ENCODE measurements around the gene B4GALT2. TPM values are rescaled to one million over a fixed set of nuclear protein-coding genes. Genes with fewer than 3 reads are reported as not detected.

Gene B4GALT2
- total and polyA plus RNA-seq, 2 donors (not counting 3 experiments of a cell fraction or from before 2014, with no cell fraction given): 80.0 to 103 TPM

DNA sequence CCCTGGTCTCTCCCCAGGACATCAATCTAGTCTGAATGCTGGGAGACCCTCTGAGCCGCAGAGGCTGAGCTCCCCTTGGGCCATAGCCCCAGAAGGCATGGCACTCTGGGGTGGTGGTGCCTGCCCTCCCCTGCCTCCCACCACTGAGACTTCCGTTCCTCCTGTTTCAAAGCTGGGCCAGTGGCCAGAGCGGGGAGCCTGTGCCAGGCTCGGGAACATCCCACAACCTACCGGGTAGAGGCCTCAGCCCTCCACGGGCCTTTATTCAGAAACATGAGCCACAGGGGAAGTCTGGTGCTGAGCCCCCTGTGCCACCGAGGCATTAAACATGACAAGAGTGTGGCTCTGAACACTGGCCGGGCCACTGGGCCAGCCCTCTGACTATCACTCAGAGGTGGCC is 20.4 kb downstream of the B4GALT2 start:
- H2AFZ ChIP-seq (ENCODE audit: low read depth, low read length): no peak overlapping the region
- H3K9me1 ChIP-seq (replicated peaks; ENCODE audit: control insufficient read depth, extremely low read depth, insufficient read depth, low read length): no peaks in the 10 kb centered on the region
- no peaks in the 10 kb centered on the region for H3K36me3 ChIP-seq (ENCODE audit: control insufficient read depth in 2 of 2, extremely low read depth in 1 of 2, insufficient read depth in 2 of 2, low read length in 2 of 2)
- no peak overlapping the region for H3K9ac ChIP-seq (replicated peaks; ENCODE audit: extremely low read depth, insufficient read depth, low read length)
- no peaks in the 10 kb centered on the region for H4K20me1 ChIP-seq (replicated peaks; ENCODE audit: control insufficient read depth, extremely low read depth, insufficient read depth, low read length)
- no peaks in the 10 kb centered on the region for H3K79me2 ChIP-seq (ENCODE audit: control insufficient read depth, insufficient read depth, low read length)
- POLR2A ChIA-PET: no interaction called here
- no peak overlapping the region for H3K27ac ChIP-seq (ENCODE audit: insufficient read depth, low read depth, low read length)
- no peak for FAIRE-seq
- no peaks in the 10 kb centered on the region for H3K4me1 ChIP-seq (ENCODE audit: control insufficient read depth, extremely low read depth, insufficient read depth, low read length)
- BruUV-seq (replicated peaks): no TSS peak
- no peak for DNase-seq (ENCODE audit: low read depth, low spot score)
- TF ChIP-seq POLR2AphosphoS5 (IDR thresholded peaks at IDR 0.05; ENCODE audit: insufficient read depth, low read depth, low read length) (no peak), MYC (IDR thresholded peaks at IDR 0.05; ENCODE audit: low read depth, low read length) (no peak)
- TF ChIP-seq, protein P1, sequence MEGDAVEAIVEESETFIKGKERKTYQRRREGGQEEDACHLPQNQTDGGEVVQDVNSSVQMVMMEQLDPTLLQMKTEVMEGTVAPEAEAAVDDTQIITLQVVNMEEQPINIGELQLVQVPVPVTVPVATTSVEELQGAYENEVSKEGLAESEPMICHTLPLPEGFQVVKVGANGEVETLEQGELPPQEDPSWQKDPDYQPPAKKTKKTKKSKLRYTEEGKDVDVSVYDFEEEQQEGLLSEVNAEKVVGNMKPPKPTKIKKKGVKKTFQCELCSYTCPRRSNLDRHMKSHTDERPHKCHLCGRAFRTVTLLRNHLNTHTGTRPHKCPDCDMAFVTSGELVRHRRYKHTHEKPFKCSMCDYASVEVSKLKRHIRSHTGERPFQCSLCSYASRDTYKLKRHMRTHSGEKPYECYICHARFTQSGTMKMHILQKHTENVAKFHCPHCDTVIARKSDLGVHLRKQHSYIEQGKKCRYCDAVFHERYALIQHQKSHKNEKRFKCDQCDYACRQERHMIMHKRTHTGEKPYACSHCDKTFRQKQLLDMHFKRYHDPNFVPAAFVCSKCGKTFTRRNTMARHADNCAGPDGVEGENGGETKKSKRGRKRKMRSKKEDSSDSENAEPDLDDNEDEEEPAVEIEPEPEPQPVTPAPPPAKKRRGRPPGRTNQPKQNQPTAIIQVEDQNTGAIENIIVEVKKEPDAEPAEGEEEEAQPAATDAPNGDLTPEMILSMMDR (IDR thresholded peaks at IDR 0.05; ENCODE audit: extremely low read depth in 1 of 2, insufficient read depth in 1 of 2, low read depth in 1 of 2, low read length in 2 of 2): no peak
- H3K4me2 ChIP-seq (ENCODE audit: insufficient read depth, low read length): no peak overlapping the region
- CTCF ChIA-PET: interaction anchor here (0.9 to 4.5 kb wide), 5 partner anchors 12 to 236 kb away, joined by 3 to 21 read pairs (median 4); no protein-coding TSS in a partner anchor
- H3K4me3 ChIP-seq (replicated peaks in 1 of 3; ENCODE audit: insufficient read depth in 1 of 3, low read depth in 1 of 3, low read length in 3 of 3): no peak overlapping the region
- H3K9me3 ChIP-seq (replicated peaks; ENCODE audit: control insufficient read depth, insufficient read depth, low read length): no peaks in the 10 kb centered on the region
- H3K27me3 ChIP-seq (ENCODE audit: control insufficient read depth in 2 of 2, insufficient read depth in 2 of 2, low read length in 2 of 2): no peaks in the 10 kb centered on the region
- dilution Hi-C loops (cut with MboI; ENCODE audit: extremely low pct_ligation_motif_present, low sequenced_read_pairs): no loop called here
- intact Hi-C loops (cut with micrococcal nuclease): no loop called here

DNA sequence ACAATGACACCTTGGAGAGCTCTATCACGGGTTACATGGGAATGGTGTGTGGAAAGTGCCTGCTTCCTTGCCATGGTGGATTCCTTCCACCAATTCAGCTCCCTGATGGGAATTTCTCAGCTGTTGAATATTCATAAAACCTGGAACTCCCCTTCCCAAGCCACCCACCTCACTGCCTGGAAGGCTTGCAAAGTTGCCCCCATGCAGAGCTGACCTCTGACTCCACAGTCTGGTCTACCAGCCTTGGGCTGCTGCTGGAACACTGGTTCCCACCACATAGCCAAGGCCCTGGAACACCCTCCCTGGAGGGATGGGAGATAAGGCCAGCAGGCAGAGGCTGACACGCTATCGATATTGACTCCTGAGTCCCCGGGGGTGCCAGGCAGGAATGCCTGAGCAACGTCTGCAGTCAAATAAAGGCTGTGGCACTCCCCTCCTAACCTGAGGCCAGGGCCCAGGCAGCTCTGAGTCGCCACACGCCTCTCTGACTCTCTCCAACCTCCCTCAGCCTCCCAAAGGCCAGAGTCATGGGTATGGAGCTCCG is 21.2 kb downstream of the B4GALT2 start:
- H3K4me1 ChIP-seq (ENCODE audit: control insufficient read depth, extremely low read depth, insufficient read depth, low read length): no peaks in the 10 kb centered on the region
- no peaks in the 10 kb centered on the region for H3K36me3 ChIP-seq (ENCODE audit: control insufficient read depth in 2 of 2, extremely low read depth in 1 of 2, insufficient read depth in 2 of 2, low read length in 2 of 2)
- no peak overlapping the region for H2AFZ ChIP-seq (ENCODE audit: low read depth, low read length)
- intact Hi-C loops (cut with micrococcal nuclease) (loop anchor here (10.0 kb wide), 1 partner anchor 215 kb away; the partner anchor contains the start of gene DMAP1), dilution Hi-C loops (cut with MboI; ENCODE audit: extremely low pct_ligation_motif_present, low sequenced_read_pairs) (no loop called here)
- POLR2A ChIA-PET: no interaction called here
- CTCF ChIA-PET: interaction anchor here (0.9 to 4.5 kb wide), 3 partner anchors 13 to 48 kb away, joined by 3 to 21 read pairs (median 4); no protein-coding TSS in a partner anchor
- H3K4me3 ChIP-seq (replicated peaks in 1 of 3; ENCODE audit: insufficient read depth in 1 of 3, low read depth in 1 of 3, low read length in 3 of 3): no peak overlapping the region
- H3K79me2 ChIP-seq (ENCODE audit: control insufficient read depth, insufficient read depth, low read length): no peaks in the 10 kb centered on the region
- DNase-seq (ENCODE audit: low read depth, low spot score) (no peak), FAIRE-seq (no peak)
- no peaks in the 10 kb centered on the region for H4K20me1 ChIP-seq (replicated peaks; ENCODE audit: control insufficient read depth, extremely low read depth, insufficient read depth, low read length)
- no peaks in the 10 kb centered on the region for H3K9me3 ChIP-seq (replicated peaks; ENCODE audit: control insufficient read depth, insufficient read depth, low read length)
- H3K9ac ChIP-seq (replicated peaks; ENCODE audit: extremely low read depth, insufficient read depth, low read length): no peak overlapping the region
- no peaks in the 10 kb centered on the region for H3K9me1 ChIP-seq (replicated peaks; ENCODE audit: control insufficient read depth, extremely low read depth, insufficient read depth, low read length)
- TF ChIP-seq JUN (IDR thresholded peaks at IDR 0.05; ENCODE audit: borderline replicate concordance, insufficient read depth, insufficient read length, low read depth) (no peak), POLR2AphosphoS5 (IDR thresholded peaks at IDR 0.05; ENCODE audit: insufficient read depth, low read depth, low read length) (no peak), MYC (IDR thresholded peaks at IDR 0.05; ENCODE audit: low read depth, low read length) (no peak), FOS (IDR thresholded peaks at IDR 0.05; ENCODE audit: borderline replicate concordance, insufficient read depth, low read length) (no peak), MAX (IDR thresholded peaks at IDR 0.05; ENCODE audit: insufficient read depth, insufficient read length) (no peak), EZH2 (IDR thresholded peaks at IDR 0.05; ENCODE audit: borderline replicate concordance, low read depth, low read length, severe bottlenecking) (no peak), GATA2 (IDR thresholded peaks at IDR 0.05; ENCODE audit: insufficient read depth, insufficient read length, low read depth, low read length) (no peak), POLR2A (IDR thresholded peaks at IDR 0.05; ENCODE audit: low read depth, low read length) (no peak)
- TF ChIP-seq, protein P1 (IDR thresholded peaks at IDR 0.05; ENCODE audit: extremely low read depth in 1 of 2, insufficient read depth in 1 of 2, low read depth in 1 of 2, low read length in 2 of 2): no peak
- no TSS peak for BruUV-seq (replicated peaks)
- no peak overlapping the region for H3K27ac ChIP-seq (ENCODE audit: insufficient read depth, low read depth, low read length)
- H3K27me3 ChIP-seq (ENCODE audit: control insufficient read depth in 2 of 2, insufficient read depth in 2 of 2, low read length in 2 of 2): no peaks in the 10 kb centered on the region
- H3K4me2 ChIP-seq (ENCODE audit: insufficient read depth, low read length): no peak overlapping the region

Measured in endothelial cell of umbilical vein (primary cell).